ENCODE measurements around the gene MYH10. TPM values are rescaled to one million over a fixed set of nuclear protein-coding genes. Genes with fewer than 3 reads are reported as not detected.
A peak's percentile ranks its signal among the peaks of the same experiment; 100 is the strongest.

MYH10 gene
- total and polyA plus RNA-seq, 4 donors: 9.1 to 79.1 (median 25.9) TPM

GRCh38 chr17:8611619-8612298 lies 18.8 kb downstream of the MYH10 start:
- TF ChIP-seq RXRA (IDR thresholded peaks at IDR 0.05) (no peak), HNF4A (conservative IDR thresholded peaks at IDR 0.05) (peak in 1 of 2 donors; percentile 1), GABPA (IDR thresholded peaks at IDR 0.05 in 1 of 2, conservative IDR thresholded peaks at IDR 0.05 in 1 of 2) (no peak), NR2F2 (IDR thresholded peaks at IDR 0.05) (peak; percentile 17), YY1 (IDR thresholded peaks at IDR 0.05) (no peak), JUND (IDR thresholded peaks at IDR 0.05) (no peak), SP1 (IDR thresholded peaks at IDR 0.05) (peak; percentile 3), TAF1 (conservative IDR thresholded peaks at IDR 0.05) (no peak), HNF4G (IDR thresholded peaks at IDR 0.05) (no peak), EGR1 (IDR thresholded peaks at IDR 0.05; ENCODE audit: low read depth in 2 of 2) (no peak), FOXA1 (IDR thresholded peaks at IDR 0.05) (no peak), FOXA2 (IDR thresholded peaks at IDR 0.05) (no peak), RAD21 (IDR thresholded peaks at IDR 0.05) (no peak)
- TF ChIP-seq, protein P1, sequence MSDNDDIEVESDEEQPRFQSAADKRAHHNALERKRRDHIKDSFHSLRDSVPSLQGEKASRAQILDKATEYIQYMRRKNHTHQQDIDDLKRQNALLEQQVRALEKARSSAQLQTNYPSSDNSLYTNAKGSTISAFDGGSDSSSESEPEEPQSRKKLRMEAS (IDR thresholded peaks at IDR 0.05): no peak
- TF ChIP-seq, protein P2, sequence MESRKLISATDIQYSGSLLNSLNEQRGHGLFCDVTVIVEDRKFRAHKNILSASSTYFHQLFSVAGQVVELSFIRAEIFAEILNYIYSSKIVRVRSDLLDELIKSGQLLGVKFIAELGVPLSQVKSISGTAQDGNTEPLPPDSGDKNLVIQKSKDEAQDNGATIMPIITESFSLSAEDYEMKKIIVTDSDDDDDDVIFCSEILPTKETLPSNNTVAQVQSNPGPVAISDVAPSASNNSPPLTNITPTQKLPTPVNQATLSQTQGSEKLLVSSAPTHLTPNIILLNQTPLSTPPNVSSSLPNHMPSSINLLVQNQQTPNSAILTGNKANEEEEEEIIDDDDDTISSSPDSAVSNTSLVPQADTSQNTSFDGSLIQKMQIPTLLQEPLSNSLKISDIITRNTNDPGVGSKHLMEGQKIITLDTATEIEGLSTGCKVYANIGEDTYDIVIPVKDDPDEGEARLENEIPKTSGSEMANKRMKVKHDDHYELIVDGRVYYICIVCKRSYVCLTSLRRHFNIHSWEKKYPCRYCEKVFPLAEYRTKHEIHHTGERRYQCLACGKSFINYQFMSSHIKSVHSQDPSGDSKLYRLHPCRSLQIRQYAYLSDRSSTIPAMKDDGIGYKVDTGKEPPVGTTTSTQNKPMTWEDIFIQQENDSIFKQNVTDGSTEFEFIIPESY (IDR thresholded peaks at IDR 0.05): no peak
- TF ChIP-seq, protein P3, sequence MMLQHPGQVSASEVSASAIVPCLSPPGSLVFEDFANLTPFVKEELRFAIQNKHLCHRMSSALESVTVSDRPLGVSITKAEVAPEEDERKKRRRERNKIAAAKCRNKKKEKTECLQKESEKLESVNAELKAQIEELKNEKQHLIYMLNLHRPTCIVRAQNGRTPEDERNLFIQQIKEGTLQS (IDR thresholded peaks at IDR 0.05): no peak
- TF ChIP-seq, protein P4, sequence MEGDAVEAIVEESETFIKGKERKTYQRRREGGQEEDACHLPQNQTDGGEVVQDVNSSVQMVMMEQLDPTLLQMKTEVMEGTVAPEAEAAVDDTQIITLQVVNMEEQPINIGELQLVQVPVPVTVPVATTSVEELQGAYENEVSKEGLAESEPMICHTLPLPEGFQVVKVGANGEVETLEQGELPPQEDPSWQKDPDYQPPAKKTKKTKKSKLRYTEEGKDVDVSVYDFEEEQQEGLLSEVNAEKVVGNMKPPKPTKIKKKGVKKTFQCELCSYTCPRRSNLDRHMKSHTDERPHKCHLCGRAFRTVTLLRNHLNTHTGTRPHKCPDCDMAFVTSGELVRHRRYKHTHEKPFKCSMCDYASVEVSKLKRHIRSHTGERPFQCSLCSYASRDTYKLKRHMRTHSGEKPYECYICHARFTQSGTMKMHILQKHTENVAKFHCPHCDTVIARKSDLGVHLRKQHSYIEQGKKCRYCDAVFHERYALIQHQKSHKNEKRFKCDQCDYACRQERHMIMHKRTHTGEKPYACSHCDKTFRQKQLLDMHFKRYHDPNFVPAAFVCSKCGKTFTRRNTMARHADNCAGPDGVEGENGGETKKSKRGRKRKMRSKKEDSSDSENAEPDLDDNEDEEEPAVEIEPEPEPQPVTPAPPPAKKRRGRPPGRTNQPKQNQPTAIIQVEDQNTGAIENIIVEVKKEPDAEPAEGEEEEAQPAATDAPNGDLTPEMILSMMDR (IDR thresholded peaks at IDR 0.05; ENCODE audit: low read depth, low read length, missing input control): no peak
- TF ChIP-seq, protein P5, sequence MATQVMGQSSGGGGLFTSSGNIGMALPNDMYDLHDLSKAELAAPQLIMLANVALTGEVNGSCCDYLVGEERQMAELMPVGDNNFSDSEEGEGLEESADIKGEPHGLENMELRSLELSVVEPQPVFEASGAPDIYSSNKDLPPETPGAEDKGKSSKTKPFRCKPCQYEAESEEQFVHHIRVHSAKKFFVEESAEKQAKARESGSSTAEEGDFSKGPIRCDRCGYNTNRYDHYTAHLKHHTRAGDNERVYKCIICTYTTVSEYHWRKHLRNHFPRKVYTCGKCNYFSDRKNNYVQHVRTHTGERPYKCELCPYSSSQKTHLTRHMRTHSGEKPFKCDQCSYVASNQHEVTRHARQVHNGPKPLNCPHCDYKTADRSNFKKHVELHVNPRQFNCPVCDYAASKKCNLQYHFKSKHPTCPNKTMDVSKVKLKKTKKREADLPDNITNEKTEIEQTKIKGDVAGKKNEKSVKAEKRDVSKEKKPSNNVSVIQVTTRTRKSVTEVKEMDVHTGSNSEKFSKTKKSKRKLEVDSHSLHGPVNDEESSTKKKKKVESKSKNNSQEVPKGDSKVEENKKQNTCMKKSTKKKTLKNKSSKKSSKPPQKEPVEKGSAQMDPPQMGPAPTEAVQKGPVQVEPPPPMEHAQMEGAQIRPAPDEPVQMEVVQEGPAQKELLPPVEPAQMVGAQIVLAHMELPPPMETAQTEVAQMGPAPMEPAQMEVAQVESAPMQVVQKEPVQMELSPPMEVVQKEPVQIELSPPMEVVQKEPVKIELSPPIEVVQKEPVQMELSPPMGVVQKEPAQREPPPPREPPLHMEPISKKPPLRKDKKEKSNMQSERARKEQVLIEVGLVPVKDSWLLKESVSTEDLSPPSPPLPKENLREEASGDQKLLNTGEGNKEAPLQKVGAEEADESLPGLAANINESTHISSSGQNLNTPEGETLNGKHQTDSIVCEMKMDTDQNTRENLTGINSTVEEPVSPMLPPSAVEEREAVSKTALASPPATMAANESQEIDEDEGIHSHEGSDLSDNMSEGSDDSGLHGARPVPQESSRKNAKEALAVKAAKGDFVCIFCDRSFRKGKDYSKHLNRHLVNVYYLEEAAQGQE (IDR thresholded peaks at IDR 0.05): no peak
- WGBS: 40% methylated on average over 8 of the region's 8 CpGs
- Histone ChIP-seq H3K4me1 (ENCODE audit: control insufficient read depth in 4 of 4, insufficient read depth in 4 of 4, low read length in 3 of 4) (peaks cover 0 to 14% (median 11%) of the 10 kb centered on the region in 4 donors), H3K9ac (ENCODE audit: low read depth in 1 of 2, low read length in 2 of 2) (no peak overlapping the region), H3K4me3 (ENCODE audit: low read depth in 1 of 3, low read length in 3 of 3) (peak overlapping the region in 2 of 3 donors; percentile 27 to 54), H3K27me3 (ENCODE audit: control insufficient read depth in 4 of 4, insufficient read depth in 4 of 4, low read length in 3 of 4) (no peaks in the 10 kb centered on the region), H3K27ac (ENCODE audit: low read depth in 1 of 2, low read length in 2 of 2) (peak overlapping the region; percentile 16 to 62), H3K9me3 (ENCODE audit: control insufficient read depth in 4 of 4, low read length in 3 of 4) (no peaks in the 10 kb centered on the region), H3K36me3 (ENCODE audit: control insufficient read depth in 4 of 4, insufficient read depth in 3 of 4, low read depth in 1 of 4, low read length in 3 of 4) (no peaks in the 10 kb centered on the region)
- DNase-seq (ENCODE audit: low spot score): no peak

Measured in liver (tissue), 9 donors.